Activated T-cell treated with anti-CD3 and anti-CD28 coated beads, Interleukin-2, amount 50 U/mL, for 48 hours (primary cell): ENCODE results near the gene SNRPA1.
A peak's percentile ranks its signal among the peaks of the same experiment; 100 is the strongest.

Experiments
- DNase-seq, 2 experiments: peaks; one replicate each; pipeline ENCODE4 v3.0.0-alpha.2; 2020

The SNRPA1 gene

DNA sequence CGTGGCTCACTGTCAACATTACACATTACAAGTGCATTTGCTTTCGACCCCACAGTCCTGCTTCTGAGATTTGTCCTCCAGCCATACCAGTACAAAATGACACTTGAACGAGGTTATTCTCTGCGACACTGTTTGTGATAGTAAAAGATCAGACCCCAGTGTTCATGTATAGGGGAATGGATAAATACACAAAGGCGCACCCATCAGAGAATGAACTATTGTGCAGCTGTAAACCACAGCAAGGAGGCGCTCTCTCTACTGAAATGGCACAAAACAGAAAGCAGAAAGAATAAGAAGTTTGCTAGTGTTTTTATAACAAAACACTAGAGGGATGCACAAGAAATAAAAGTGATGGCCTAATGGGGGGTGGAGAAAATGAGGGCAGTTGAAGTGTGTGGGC is 38.3 kb downstream of the SNRPA1 start:
- DNase-seq, result peak in 1 of 2 experiments; percentile 30

DNA sequence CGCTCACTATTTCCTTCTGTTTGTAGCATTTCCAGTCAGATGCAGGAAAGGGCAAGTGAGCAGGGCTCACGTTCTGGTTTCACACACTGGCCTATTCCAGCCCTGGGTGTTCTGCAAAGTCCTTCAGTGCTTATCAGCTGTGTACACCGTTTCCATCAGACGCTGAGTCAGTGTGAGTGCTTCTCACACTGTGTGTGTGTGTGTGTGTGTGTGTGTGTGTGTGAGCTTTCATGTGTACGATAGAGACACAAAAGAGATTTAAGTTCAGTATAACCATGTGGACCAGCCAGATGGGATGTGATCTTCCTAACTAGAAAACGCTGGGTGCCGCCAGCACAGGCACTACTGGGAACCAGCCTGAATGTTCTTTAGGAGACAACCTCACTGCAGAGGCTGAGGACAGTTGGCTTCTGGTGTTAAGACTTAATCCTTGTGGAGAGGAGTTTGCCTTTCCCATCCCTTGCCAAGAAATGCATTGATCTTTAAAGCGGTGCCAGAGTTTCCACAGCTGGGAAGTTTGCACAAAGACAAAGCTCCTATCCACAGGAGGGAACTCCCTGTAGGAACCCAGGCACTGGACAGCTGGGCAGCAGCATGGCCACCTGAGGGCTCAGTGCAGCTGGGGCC is 39.3 kb downstream of the SNRPA1 start:
- peak in 1 of 2 experiments; percentile 18 for DNase-seq

DNA sequence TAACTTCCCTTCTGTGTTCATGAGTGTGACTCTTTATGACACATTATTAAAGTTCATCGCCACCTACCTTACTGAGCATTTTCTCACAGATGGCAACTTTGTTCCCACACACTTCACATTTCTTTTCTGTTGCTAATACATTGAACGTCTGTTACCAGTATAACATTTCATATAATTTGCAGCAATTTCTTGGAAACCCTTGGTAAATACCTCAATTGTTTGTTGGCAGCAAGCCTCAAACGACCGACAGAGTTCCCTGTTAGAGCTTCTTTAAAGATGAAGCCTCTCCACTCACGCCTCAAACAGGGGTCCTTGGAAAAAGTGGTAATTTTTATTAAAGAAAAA is 40.0 kb downstream of the SNRPA1 start:
- DNase-seq, result peak in 1 of 2 experiments; percentile 4

DNA sequence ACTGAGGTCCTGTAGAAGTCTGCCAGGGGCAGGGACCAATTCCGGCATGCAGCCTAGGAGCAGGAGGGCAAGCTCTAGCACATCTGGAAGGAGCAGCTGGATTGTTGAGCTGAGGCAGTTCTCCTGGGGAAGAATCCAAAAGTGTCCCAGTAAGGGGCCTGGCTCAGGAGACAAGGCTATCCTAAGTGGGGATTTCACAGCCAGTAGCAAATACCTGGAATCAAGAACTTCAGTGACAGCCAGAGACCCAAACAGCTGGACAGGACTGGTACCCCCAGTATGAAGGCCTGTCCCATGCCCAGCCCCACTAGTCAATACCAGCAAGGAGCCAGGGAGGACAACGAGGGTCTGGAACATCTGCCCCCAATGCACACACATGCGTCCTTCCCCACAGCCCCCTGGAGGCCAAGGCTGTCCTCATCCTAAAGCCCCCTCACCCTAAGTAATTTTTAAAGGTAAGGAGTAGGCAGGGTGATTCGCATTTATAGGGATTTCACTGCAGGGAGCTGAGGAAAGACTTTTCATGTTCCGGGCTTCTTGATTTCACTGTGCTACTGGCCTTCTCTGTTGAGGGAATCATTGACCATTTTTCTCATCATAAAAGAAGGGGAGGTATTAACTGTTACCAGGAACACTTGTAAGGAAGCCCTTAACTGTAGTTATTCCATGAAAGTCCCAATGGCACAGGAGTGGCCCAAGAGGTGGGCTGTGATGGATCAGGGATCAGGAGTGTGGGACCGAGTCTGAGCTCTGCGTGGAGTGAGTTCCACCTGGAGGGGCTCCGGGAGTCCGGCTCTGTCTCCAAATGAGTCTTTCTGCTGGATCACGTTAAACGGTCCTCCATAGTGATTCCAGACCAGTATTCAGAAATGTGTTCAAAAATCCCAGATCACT is 40.6 kb downstream of the SNRPA1 start:
- peak in 1 of 2 experiments; percentile 15 for DNase-seq

DNA sequence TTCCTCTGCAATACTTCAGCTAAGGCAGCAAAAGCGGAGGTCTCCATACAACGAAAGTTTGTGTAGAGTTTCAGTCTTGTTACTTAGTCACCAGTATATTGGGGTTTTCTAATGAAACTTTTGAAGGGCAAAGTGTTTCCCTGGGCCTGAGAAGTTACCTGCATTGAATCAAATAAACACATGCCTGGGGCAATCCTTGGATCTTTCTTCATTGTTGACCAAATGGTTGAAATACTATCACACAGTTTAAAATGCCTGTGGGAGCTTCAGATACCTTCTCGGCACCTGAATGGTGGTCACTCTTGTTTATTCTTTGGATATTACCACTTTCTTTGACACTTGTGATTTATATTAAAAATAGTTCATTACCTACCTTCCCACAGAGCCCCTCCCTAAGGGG is 42.2 kb downstream of the SNRPA1 start:
- no peak for DNase-seq

DNA sequence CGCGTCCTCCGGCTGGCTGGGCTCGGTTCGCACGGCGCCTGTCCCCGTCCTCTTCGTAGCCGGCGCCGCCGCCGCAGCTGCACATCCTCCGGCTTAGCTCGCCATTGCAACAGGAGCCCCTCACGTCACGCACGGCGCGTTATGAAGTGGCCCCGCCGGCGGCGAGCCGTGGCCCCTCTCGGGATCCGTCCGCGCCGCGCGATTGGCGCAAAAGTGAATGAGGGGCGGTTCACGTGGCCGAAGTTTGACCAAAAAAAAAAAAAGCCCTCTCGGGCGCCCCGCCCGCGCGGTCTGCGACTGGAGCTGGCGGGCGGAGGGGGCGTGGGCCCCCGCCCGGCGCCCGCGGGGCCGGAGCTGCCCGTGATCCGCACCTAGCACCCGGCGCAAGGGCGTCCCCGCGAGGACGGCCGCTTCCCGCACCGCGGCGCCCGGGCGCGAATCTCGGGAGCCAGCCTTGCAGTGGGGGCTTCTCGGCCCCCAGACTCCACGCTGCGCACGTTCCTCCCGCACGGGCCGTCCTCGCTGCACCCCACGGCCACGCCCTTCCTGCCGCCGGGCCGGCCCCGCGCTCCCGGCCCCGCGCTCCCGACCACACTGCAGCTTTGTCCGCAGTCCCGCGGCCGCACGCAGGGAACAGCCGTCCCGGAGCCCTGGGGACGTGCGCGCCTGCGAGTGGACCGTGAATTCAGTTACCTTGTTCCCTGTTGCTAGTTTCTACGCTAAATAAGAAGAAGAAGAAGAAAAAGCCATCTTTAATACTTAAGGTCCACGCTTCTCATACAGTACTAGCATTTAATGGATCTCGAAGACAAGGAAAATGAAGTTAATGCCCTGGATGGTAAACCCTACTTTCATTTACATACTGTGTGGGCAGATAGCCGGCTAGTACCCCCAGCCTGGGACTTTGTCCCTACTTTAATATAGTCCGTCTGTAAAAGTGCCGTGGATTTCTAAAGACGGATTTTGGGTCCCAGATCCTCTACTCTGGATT is 42.9 kb downstream of the SNRPA1 start, which contains the start of gene CHSY1:
Gene CHSY1, minus strand, starts transcription at position 219 of the 991 bp plus-strand sequence. CDS start 592 bp downstream, outside the sequence.
- DNase-seq, result peak; percentile 92

DNA sequence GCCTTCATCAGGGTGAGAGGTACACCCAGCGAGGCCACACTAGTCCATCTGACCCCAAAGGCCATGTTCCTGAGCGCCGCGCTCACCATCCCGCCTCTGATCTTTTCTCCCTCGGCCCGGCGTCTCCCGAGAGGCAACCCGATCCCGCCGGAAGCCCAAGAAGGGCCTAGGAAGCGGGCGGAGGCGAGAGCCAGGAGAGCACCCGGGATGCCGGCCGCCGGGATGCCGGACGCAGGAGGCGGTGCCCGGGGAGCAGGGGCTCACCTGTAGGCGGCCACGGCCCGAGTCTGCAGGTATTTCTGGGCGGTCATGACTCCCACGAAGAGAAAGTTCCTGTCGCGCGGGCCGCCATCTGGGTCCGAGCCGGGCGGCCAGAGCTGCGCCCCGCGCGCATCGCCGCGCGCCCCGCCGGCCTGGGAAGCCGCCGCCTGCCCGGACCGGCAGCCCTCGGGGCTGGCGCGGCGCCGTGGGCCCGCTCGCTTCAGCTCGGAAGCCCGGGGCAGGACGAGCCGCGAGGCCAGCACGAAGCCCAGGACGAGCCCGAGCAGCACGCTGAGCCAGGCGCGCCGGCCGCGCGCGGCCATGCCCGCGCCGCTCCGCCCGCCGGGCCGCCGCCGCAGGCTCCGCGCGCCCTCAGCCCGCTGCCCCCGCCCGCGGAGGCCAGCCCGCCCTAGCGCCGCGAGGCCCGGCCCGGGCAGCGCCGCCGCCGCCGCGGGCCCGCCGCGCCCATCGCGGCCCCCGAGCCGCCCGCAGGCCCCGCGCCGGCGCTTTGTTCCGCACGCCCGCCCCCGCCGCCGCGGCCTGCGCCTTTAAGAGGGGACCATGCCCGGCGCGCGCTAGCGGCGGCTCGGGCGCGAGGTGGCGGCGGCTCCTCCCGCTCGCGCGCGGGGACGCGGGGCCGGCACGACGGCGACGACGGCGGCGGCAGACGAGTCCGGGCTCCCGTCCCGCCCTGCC is 43.9 kb downstream of the SNRPA1 start:
- DNase-seq, result peak in 1 of 2 experiments; percentile 49

DNA sequence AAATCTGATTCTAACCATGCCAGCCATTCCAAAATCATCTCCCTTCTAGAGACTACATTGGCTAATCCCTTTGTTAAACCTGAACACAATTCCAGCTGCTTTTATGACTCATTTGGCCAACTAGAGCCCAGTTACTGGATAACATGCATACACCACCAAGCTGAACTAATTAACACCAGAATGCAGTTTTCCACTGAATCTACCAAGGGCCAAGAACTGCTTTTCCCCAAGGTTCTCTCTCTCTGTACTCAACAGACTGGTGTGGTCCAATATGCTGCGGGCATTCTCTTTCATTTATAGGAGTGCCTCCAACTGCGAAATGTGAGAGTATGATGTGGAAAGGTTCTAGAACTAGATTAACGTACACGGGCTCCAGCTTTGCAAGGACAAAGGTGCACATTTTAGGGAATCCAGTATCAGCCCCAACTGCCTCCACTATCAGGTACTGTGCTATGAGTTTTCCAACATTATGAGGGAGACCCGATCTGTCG is 44.7 kb downstream of the SNRPA1 start:
- no peak for DNase-seq

DNA sequence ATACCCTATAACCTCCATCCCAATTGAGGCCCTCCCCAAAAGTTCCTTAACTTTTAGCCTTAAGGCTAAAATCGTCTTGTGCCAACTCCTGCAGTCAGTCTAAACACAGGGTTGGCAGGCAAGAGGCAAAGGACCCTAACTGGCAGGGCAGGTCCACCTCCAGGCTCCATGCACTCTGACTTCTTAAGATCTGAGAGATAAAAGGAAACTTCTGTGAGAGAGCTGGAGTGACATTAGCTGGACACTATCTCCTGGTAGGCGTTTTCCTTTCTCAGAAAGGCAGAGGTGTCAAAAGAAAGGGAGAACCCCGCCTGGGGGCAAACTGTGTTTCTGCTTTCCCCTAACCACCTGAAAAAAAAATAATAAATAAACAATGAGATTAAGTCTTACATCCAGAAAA is 46.8 kb downstream of the SNRPA1 start:
- DNase-seq, result no peak

DNA sequence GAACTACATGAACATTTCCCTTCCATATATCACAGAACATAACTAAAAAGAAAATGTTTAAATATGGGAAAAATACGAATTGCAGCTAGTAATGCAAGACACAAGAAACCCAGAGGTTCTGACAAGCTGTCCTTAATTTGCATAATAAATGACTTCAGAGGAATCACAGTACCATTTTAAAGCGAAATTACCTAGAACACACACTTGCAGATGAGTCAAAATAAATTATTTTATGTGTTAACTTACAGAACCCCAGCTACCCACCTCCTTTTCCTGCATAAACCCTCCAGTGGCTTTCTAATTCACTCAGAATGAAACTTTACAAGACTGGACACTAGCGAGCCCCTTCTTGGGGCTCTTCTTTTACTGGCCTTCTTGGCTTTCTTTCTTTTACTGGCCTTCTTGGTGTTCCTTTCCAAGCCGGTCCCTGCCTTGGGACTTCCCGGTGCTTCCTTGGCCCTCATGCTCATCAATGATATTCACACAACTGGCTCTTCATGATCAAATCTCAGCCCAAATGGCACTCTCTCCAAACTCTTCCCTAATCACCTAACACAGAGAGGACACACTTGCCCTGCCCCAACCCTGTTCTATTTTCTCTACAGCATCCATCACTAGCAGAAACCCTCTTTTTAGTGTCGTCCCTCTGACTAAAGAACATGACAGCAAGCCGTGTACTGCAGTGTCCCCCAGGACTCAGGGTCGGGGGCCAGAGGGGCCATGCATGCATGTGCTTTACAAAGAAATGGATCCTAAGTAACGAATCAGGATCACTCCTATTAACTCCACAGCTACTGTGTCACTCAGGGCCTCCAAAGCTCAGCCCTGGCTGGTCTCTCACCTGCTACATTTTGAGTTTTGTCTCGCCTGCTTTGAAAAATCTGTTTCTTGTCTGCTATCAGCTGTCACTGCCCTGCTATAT is 48.0 kb downstream of the SNRPA1 start:
- DNase-seq, result no peak

DNA sequence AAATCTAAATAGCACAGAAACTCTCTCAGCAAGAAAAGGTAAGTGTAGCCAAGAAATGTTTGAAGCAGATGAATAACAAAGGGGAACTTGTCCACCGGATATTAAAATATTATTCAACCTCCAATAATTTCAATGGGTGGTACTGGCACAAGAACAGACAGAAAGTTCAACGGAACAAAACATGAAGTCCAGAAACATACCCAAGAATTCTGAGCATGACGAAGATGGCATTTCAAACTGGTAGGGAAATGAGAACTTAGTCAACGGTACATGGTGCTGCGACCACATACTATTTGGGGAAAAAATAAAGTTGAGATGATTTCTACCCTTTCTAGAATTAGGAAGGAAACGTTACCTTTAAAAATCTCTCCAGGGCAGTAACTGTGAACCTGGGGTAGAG is 48.7 kb downstream of the SNRPA1 start:
- no peak for DNase-seq

DNA sequence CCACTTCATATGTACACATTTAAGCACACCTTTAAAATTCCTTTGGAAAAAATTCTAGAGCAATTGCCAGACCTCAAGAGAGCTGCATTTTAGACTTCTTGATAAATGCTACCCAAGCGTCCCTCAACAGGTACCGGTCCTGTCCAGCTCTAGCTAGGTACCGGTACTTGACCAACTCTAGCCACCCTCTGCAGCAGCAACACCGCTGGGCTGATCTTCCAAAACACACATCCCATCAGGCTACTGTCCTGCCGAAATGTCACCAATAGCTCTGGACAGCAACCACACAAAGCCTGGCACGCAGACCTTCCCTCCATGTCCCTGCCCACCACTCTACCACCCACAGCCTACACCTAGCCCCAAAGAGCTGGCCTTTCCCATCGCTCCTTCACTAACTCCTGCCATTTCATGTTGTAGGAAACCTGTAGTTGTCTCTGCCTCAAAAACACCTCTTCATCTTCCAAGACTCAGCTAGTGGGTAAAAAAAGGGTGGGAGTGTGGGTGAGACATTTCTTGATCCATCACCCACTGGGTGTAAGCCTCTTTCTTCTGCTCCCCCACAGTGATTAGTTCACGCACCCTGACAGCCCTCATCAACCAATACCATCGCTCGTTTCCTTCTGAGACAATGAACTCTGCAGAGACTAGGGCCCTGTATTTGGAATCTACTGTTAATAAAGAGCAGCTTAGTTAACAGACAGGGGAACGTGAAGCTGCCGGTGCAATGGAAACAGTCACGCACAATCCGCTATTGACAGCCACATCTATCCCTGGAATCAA is 50.0 kb downstream of the SNRPA1 start:
- no peak for DNase-seq

DNA sequence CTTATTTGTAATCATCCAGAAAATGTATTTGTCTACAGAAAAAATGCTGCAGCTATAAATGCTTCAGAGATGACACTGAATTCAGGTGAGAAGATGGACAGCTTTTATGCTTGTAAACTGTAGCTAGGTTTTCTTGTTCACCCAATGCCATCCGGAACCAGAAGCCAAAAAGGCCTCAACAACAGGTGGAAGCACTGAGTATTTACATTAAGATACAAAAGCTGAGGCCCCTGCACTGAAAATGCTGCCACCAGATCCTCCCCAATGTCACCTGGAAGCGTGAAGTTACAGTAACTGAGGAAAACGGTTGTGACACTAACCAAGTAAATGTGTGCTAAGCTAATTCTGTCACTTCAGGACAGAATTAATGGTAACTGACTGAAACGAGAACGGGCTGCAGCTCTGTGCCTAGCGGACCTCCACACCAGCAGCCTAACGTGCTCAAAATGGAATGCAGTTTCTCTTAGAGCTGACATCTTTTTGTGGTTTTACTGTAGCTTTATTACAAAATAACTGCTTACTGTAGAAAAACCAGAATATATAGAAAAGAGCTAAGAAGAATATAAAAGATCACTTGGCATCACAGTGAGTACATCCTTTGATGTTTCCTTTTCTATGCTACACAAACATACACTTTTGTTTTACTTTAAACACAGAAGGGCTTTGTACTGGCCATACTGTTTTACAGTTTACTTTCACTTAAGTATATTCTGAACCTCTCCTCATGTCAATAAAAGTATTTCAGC is 50.8 kb downstream of the SNRPA1 start:
- no peak for DNase-seq

DNA sequence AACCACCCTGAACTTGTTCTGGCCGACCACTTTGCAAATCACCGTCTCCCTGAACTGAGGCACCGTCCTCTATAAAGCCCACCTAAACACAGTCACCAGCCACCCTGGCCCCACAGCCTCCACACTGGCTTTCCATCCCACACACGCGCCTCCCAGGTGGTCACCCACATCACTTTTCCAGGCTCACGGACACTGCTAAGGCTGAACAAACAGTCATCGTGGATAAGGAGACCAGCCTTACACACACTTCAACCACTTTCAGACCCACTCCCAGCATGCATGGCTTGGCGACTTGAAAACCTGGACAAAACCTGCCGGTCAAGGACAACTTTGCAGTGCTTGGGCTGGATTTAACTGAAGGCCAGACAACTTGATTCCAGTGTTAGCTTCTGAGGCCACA is 51.6 kb downstream of the SNRPA1 start:
- no peak for DNase-seq

DNA sequence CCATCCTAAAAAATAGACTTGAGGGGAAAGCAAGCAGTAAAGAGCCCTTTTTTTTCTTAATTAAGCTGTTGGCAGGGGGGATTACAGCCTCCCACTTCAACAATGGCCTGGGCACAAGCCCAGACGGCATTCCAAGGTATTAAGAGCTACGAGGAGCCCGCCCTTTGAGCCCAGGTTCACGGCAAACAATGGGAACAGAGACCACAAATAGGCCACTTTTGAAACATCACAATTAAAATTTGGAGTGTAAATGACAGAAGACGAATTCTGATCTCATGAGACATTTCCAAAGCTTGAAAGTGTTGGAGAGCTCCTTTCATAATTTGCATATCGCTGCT is 52.1 kb downstream of the SNRPA1 start:
- no peak for DNase-seq

DNA sequence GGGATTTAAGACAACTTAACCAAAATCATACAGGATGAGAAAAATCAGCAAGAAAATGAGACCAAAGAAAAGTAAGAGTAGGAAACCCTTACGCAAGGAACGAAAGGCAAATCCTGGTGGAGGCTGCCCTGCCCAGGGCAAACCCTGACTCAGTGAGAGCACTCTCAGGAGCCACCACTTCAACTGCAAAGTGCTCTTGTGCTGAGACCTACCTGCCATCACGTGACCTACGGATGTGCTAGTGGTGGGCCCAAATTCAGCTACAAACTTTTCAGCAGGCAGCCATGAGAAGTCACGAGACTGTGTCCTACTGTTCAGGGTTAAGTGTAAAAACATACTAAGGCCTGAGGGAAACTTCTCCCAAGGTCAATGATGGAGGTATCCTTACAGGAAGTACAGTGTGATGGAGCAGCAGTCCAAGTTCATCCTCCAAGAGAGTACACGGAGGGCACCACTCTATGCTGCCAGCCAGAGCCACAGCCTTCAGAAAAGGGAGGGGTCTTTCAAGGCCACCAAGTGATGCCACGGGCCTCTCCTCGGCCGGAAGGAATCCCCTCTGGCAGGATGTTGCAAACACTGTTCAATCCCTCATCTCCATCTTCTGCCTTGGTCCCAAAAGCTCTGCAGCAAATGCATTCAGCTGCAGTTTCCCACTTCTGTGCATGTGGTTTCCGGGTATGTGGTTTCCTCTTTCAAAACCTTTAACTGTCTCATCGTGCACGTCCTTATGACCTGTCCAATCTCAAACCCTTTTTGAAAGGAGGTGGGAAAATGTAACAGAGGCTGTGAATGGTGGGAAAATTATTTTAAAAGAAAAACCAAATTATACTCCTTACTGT is 52.7 kb downstream of the SNRPA1 start:
- peak; percentile 54 to 59 for DNase-seq

DNA sequence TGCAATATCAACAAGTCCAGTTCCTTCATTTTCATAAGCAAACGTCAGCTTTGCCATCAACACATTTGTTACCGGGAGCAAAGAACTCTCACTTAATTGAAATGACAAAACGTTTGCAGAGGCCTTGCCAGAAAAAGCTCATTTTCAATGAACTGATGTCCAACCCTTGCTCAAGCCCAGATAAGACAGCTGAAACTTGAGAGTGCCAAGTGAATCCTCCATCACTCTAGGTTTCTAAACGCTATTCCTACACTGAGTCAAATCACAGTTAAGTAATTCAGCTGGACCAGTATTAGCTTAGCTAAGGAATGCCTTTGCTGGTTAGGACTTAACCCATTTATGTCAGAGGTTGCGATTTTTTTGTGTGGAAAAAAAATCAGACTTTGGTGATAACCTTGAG is 54.7 kb downstream of the SNRPA1 start:
- no peak for DNase-seq

DNA sequence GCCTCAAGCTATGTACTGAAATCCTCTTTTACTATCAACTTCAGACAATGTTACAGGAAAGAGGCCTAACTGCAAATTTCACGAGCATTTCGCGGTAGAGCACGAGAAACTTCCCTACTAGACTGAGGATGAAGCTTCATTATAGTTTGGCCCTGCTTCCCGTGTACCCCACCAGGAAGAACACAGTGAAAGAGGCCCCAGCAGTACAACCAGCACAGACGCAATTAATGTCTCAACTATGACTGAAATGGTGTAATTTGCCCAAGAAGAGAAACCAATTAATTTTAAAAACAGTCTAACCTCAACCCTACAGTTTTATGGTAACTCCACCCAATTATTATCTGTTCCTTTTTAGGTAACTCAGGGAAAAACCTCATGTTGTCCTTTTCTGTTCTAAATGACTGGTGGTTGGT is 55.3 kb downstream of the SNRPA1 start:
- DNase-seq, result no peak
